ENCODE results near the gene FMNL2.

Gene FMNL2

DNA sequence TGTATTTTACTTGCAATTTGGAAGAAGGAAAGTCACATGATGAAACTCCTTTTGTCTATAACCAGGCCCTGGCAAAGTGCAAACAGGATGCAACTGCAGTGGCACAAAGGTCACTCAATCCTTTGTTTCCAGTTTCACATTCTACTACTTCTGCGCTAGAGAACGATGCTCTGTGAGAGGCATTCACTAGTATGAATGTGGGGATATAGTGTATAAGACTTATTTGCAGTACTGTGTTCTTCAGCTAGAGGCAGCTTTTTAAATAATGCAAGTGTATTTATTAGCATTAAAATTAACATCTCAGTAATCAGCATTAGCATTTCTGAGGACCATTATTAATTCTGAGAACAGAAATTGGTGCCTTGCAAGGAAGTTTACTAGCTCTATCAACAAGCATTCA is 313.4 kb downstream of the FMNL2 start:
- DNase-seq (ENCODE audit: low read depth) = no peak
- TF ChIP-seq, protein P1, sequence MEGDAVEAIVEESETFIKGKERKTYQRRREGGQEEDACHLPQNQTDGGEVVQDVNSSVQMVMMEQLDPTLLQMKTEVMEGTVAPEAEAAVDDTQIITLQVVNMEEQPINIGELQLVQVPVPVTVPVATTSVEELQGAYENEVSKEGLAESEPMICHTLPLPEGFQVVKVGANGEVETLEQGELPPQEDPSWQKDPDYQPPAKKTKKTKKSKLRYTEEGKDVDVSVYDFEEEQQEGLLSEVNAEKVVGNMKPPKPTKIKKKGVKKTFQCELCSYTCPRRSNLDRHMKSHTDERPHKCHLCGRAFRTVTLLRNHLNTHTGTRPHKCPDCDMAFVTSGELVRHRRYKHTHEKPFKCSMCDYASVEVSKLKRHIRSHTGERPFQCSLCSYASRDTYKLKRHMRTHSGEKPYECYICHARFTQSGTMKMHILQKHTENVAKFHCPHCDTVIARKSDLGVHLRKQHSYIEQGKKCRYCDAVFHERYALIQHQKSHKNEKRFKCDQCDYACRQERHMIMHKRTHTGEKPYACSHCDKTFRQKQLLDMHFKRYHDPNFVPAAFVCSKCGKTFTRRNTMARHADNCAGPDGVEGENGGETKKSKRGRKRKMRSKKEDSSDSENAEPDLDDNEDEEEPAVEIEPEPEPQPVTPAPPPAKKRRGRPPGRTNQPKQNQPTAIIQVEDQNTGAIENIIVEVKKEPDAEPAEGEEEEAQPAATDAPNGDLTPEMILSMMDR (IDR thresholded peaks at IDR 0.05; ENCODE audit: insufficient read depth, low read depth, low read length, missing control alignments) = no peak
- no peak overlapping the region for H3K4me3 ChIP-seq (ENCODE audit: low read depth, low read length)

DNA sequence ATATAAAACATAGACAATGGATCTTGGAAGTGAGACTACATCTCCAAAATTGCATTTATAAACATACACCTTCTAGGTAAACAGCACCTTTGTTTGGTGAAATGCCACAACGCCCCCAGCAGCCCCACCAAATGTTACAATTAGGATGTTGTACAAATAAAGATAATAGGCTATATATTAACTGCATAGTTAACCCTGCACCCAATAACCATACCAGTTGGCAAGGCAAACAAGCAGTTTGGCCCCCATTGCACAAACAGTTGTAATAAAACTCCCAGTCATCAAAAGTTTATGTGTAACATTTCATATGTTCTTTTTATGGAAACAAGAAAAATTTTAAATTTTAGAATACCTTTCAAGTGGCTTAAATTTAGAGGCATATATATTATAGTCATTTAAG is 315.0 kb downstream of the FMNL2 start:
- no peak overlapping the region for H3K4me3 ChIP-seq (ENCODE audit: low read depth, low read length)
- TF ChIP-seq, protein P1 (IDR thresholded peaks at IDR 0.05; ENCODE audit: insufficient read depth, low read depth, low read length, missing control alignments) = no peak
- no peak for DNase-seq (ENCODE audit: low read depth)

DNA sequence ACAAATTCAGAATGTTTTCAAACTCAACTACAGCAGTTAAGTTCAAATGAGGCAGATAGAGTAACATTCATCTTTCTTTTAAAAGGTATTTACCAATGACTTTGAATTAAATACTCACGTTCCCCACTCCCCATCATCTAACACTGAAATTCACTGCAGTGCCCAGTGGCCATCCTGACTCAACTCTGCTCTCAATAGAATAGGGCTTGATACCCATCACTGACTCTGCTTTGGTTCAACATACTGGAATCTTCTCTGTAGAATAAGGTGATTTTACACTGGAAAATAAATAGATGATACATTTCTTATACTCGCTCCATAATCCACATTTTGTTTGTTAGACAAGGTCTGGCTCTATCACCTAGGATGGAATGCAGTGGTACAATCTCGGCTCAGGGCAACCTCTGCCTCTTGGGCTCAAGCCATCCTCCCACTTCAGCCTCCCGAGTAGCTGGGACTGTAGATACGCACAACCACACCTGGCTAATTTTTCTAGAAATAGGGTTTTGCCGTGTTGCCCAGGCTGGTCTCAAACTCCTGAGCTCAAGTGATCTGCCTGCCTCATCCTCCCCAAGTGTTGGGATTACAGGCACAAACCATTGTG is 315.9 kb downstream of the FMNL2 start:
- no peak overlapping the region for H3K4me3 ChIP-seq (ENCODE audit: low read depth, low read length)
- DNase-seq (ENCODE audit: low read depth) = no peak
- TF ChIP-seq, protein P1 (IDR thresholded peaks at IDR 0.05; ENCODE audit: insufficient read depth, low read depth, low read length, missing control alignments) = no peak

DNA sequence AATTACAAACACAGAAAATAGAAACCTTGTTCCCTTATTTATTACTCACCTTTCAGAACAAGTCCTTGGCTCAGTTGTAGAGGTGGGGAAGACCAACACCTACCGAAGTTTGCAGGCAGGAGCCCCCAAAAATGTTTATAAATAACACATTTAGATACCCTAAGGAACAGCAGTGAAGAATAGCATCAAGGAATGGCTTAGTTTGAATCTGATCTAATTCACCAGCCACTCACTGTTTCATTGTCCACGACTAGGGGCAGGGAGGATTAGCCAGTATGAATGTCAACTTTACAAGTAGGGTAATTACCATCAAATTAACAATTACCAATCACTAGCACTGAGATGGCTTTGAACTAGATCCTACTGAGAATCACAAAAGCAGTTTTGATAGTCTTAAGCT is 316.9 kb downstream of the FMNL2 start:
- no peak overlapping the region for H3K4me3 ChIP-seq (ENCODE audit: low read depth, low read length)
- DNase-seq (ENCODE audit: low read depth) = no peak
- TF ChIP-seq, protein P1 (IDR thresholded peaks at IDR 0.05; ENCODE audit: insufficient read depth, low read depth, low read length, missing control alignments) = no peak

DNA sequence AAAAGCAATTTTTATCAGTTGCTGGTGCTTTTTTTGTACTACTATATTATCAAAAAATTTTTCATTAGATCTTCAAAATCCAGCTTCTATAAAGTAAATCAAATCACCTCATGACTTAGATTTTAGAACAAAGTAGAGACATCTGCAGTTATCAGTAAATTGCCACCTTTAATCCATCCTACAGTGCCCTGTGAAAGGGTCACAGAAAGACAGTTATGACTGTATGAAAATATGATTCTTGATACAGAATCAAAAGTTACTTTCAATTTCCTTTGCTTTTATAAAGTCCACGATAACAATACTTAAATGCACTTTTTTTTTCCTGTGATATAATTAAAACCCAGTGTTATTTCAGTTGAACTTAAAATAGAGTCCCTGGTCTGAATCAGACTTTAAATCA is 320.9 kb downstream of the FMNL2 start:
- no peak for DNase-seq (ENCODE audit: low read depth)
- H3K4me3 ChIP-seq (ENCODE audit: low read depth, low read length) = no peak overlapping the region
- TF ChIP-seq, protein P1 (IDR thresholded peaks at IDR 0.05; ENCODE audit: insufficient read depth, low read depth, low read length, missing control alignments) = no peak

DNA sequence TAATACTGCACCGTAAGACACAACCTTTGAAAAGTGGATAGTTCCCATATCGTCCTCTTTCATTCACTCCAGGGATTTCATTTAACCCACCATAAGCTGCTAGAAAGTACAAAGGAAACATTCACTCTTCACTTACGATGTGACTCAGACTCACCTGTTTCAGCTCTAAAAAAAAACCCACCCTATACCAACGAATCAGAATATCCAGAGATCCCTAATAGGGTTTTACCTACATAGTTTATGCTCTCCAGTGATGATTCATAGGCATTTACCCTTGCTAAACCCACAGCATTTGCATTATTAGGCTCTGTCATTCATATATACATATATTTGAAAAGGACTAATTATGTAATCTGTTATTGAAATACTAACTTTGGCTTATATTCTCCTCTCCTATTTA is 322.1 kb downstream of the FMNL2 start:
- peak; percentile 29 for DNase-seq (ENCODE audit: low read depth)
- H3K4me3 ChIP-seq (ENCODE audit: low read depth, low read length) = no peak overlapping the region
- TF ChIP-seq, protein P1 (IDR thresholded peaks at IDR 0.05; ENCODE audit: insufficient read depth, low read depth, low read length, missing control alignments) = no peak

DNA sequence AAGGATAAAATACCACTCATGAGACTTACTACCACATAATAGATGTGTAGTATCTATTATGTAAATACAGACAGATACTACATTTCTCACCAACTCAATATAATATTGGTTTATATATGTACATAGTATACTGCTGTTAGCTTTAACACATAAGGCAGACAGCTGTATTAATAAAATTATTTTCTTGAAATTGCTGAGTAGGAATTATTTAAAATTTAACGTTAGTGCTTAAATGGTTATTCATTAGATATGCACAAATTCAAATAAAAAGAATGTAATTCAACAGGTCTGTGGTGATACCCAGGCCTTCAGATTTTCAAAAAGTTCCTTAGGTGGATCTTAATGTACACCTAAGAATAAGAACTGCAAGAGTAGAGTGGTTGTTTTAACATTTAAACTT is 323.2 kb downstream of the FMNL2 start:
- DNase-seq (ENCODE audit: low read depth) = no peak
- no peak overlapping the region for H3K4me3 ChIP-seq (ENCODE audit: low read depth, low read length)
- TF ChIP-seq, protein P1 (IDR thresholded peaks at IDR 0.05; ENCODE audit: insufficient read depth, low read depth, low read length, missing control alignments) = no peak
